ENCODE measurements around the gene KCNMA1.

Gene KCNMA1

DNA sequence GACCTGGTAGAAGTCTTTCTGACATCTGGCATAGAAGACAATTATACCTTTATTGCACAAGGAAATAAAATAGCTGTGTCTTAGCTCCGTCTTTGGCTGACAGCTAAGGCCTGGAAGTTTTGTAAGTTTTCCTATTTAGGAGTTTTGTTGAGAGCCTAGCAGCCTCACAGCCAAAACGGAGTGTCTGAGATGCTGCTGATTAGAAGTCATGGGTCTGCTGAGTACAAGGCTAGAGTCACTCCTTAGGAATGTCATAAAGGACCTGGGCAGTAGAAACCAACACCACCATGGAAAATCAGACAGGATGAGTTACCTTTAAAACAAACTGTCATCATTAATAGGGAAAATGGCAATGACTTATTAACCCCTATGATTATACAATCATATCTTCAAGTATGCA is 442.5 kb downstream of the KCNMA1 start:
- DNase-seq (ENCODE audit: low read depth in 2 of 3, low spot score in 2 of 3): no peak

GRCh38 chr10:77193001-77193400 is 444.6 kb downstream of the KCNMA1 start:
- DNase-seq (ENCODE audit: low read depth in 2 of 3, low spot score in 2 of 3): no peak

GRCh38 chr10:77192402-77192801 is 445.2 kb downstream of the KCNMA1 start:
- no peak for DNase-seq (ENCODE audit: low read depth in 2 of 3, low spot score in 2 of 3)

GRCh38 chr10:77191324-77192049 is 446.1 kb downstream of the KCNMA1 start:
- DNase-seq (ENCODE audit: low read depth in 2 of 3, low spot score in 2 of 3): no peak

- DNase-seq (ENCODE audit: low read depth in 2 of 3, low spot score in 2 of 3): no peak
These were observed 447.3 kb downstream of the KCNMA1 start for GRCh38 chr10:77190291-77190690.

DNA sequence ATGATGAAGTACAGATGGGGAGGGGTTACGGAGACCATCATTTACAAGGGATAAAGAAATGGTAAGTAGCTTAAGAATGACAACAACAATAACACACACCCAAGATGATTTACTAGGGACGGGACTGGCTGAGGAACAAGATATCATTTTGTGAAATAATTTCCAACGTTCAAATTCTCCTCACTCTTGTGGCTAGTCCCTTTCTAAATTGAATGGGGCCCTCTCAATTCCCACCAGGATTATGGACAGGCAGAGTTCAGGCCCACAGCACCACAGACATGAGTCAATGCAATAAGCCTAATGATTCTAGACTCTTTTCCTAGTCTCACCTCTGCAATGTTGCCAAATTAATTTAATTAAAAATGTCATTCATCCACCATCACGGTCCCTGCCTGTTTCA is 448.1 kb downstream of the KCNMA1 start:
- no peak for DNase-seq (ENCODE audit: low read depth in 2 of 3, low spot score in 2 of 3)

GRCh38 chr10:77189075-77189474 is 448.5 kb downstream of the KCNMA1 start:
- no peak for DNase-seq (ENCODE audit: low read depth in 2 of 3, low spot score in 2 of 3)

- no peak for DNase-seq (ENCODE audit: low read depth in 2 of 3, low spot score in 2 of 3)
These were observed 449.1 kb downstream of the KCNMA1 start for GRCh38 chr10:77188521-77188920.

DNA sequence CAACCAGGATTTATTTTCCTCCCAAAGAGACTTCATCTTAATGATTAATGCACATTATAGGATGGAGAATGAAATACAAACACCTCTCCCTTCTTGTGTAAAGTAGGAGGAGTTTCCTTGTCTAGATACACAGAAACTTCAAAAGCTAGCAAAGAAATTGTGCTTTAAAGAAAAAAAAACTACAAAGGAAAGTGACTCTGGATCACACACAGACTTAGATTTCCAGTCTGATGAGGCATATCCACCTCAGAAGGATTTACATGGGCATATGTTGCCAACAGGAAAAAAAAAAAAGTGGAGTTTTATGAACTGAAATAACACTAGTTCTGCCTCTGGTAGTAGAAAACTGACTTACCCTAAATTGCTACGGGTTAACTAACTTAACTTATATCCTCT is 449.6 kb downstream of the KCNMA1 start:
- DNase-seq (ENCODE audit: low read depth in 2 of 3, low spot score in 2 of 3): no peak

DNA sequence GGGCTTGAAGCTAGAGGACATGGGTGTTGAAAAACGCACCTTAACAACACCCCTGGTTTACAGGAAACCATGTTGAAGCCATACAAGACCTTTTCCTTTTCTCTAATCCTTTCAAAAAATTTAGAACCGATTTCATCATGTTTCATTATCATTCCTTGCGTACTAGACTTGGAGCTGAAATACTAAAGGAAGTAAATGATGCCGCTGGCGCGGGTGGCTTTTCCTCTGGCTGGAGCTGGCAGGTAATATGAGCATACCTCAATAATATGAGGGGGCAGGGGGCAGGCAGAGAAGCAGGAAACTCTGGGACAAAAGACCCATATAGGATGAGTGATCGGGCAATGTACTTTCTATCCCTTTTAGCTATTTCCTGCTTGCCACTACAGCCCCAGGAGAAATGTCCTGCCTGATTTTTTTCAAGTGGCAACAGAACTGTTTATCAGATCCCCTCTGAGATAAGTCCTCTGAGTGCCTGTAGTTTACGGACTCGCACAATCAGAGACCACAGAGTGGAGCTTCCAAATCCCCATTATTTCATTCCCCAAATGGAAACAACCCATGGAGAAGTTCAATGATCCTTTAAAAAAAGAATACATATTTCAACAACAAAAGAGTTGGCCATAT is 450.1 kb downstream of the KCNMA1 start:
- no peak for DNase-seq (ENCODE audit: low read depth in 2 of 3, low spot score in 2 of 3)

DNA sequence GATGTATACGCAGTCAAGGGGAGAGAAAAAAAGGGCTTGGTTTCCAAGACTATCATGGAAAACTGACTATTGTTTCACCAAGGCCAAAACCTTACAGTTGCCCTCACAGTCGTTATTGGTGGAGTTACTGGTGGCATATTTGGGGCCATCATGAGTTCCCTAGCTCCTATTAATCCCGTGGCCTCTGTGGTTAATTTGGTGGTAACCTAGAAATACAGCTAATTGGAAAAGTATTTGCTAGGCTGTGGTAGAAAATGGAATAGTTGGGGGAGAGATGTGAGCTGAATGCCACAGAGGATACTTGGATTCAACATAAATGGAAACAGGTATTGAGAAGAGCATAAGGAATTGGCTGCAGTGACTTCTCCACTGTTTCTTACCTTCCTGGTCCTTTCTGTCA is 450.7 kb downstream of the KCNMA1 start:
- DNase-seq (ENCODE audit: low read depth in 2 of 3, low spot score in 2 of 3): no peak

GRCh38 chr10:77185696-77186095 is 451.9 kb downstream of the KCNMA1 start:
- DNase-seq (ENCODE audit: low read depth in 2 of 3, low spot score in 2 of 3): no peak

DNA sequence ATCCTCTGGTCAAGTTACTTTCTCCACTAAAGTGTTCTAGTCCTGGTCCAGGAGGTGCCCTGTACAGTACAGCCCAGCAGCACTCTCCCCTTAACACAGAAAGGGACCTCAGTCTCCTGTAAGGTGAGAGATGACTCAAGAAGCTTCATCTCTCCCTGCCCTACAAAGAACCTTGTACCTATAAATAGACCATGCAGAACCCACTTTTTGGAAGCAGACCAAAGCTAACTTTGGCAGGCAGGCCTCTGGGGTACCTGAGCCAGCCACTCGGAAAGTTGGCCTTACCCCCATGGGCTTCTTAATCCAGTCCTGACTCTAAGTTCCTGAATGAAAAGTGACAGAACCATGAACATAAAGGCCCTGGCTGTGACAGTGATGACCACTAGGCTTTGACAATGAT is 454.8 kb downstream of the KCNMA1 start:
- no peak for DNase-seq (ENCODE audit: low read depth in 2 of 3, low spot score in 2 of 3)

- DNase-seq (ENCODE audit: low read depth in 2 of 3, low spot score in 2 of 3): no peak
These were observed 456.8 kb downstream of the KCNMA1 start for GRCh38 chr10:77180794-77181193.

GRCh38 chr10:77180104-77180503 is 457.5 kb downstream of the KCNMA1 start:
- no peak for DNase-seq (ENCODE audit: low read depth in 2 of 3, low spot score in 2 of 3)

DNA sequence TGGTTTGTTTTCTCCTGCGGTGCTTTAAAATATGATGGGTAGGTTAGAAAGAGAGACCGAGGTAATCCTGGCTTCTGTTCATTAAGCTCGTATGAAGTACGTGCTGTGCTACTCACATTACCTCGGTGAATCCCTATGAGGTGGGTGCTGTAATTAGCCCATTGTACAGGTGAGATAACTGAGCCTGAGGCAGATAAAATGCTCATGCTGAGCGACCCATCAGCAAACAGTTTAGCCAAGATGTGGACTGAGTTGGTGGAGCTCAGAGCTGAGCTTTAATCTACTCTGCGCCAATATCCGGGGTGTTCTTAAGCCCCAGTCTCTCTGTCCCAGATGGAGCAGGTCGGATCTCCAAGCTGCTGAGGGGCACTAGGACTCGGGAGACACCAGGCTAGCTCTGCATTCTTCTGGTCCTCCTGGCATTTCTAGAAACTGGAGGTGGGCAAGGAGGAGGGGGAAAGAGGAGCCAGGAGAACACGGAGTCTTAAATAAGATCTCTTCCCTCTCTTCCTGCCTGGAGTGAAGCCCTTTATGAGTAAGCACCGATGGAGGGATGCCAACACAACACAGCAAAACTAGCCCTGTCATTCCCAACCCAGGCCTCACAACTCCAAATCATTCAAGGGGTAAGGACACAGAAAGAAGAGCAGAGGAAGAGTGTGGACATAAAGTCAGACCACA is 458.5 kb downstream of the KCNMA1 start:
- no peak for DNase-seq (ENCODE audit: low read depth in 2 of 3, low spot score in 2 of 3)

DNA sequence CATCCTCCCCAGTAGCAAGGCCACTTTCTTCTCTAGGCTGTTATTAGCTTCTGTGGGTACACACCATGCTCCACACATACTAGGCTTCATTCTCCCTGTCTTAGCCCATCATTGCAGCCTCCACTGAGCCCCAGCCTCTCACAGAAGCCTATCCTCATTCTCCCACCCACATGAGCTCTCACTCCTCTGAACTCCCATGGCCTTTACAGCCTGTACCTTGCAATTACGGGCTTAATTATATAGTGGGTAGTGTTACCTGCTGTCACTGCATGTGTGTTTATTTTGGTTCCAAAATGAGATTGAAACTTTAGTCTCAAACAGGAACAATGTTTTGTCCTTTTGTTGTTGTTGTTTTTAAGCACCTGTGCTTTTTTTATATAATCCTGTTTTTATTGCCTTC is 460.0 kb downstream of the KCNMA1 start:
- no peak for DNase-seq (ENCODE audit: low read depth in 2 of 3, low spot score in 2 of 3)

DNA sequence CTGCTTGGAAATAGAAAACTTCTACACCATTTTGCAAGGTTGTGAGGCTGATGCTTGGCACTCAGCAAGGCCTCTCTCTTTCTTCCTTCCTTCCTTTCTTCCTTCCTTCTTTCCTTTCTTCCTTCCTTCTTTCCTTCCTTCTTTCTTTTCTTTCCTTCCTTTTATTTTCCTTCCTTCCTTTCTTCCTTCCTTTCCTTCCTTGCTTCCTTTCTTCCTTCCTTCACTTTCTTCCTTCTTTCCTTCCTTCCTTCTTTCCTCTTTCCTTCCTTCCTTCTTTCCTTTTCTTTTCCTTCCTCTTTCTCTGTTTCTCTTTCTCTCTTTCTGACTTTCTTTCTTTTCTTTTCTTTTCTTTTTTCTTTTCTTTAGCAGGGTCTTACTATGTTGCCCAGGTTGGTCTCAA is 460.4 kb downstream of the KCNMA1 start:
- no peak for DNase-seq (ENCODE audit: low read depth in 2 of 3, low spot score in 2 of 3)

DNA sequence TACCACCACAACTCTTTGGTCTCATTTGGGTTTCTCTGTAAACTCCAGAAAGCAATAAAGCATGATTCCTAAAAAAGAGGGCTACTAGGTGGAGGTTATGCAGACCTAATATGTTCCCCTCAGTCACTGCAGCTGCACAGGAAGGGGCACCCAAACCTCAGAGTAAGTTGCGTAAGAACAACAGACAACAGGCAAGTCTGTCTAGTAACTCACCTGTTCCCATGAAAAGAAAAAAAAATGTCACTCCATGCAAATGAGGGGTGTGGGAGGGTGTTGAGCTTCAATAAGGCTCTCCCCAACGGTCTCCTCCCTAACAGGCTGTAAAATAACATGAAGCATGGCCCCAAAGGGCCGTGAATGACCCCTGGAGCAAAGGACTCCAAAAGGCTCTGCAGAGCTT is 461.4 kb downstream of the KCNMA1 start:
- no peak for DNase-seq (ENCODE audit: low read depth in 2 of 3, low spot score in 2 of 3)

DNA sequence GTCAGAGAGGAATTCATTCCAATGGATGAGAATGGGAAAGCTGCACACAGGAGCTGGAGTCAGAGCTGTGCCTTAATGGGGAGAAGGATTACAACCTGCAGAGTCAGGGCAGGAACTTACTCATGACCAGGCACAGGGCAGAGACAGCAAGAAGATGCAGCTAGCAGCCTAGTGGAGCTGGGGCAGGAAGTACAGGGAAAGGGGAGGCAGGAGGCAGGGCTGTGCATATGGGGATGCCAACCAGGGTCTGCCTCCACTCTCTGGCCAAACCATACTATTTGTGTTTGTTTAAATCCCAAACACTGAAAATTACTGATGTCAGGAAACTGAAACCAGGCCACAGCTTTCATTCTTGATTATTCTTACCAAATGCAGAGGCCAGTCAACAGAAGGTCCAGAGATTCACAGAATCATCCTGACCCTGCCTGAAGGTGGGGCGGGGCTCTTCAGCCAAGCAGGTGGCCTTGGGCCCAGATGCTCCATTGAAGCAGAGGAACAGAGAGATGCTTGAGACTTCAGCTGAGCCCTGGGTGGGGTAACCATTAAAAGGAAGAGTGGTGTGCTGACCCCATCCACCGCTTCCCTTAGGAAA is 461.9 kb downstream of the KCNMA1 start:
- no peak for DNase-seq (ENCODE audit: low read depth in 2 of 3, low spot score in 2 of 3)

GRCh38 chr10:77173615-77174461 is 463.8 kb downstream of the KCNMA1 start:
- peak; percentile 14 to 58 (median 38) for DNase-seq (ENCODE audit: low read depth in 2 of 3, low spot score in 2 of 3)

All from activated CD8-positive, alpha-beta memory T cell treated with anti-CD3 and anti-CD28 coated beads for 48 hours (primary cell).